ENCODE data around the gene CAPN13. TPM values are rescaled to one million over a fixed set of nuclear protein-coding genes. Genes with fewer than 3 reads are reported as not detected.

The CAPN13 gene
- total and polyA plus RNA-seq, 10 of the 15 experiments (the other 5 are each of a cell fraction or from before 2014, with no cell fraction given) = 0.03 to 0.10 (median 0.06) TPM; not detected in 7

DNA sequence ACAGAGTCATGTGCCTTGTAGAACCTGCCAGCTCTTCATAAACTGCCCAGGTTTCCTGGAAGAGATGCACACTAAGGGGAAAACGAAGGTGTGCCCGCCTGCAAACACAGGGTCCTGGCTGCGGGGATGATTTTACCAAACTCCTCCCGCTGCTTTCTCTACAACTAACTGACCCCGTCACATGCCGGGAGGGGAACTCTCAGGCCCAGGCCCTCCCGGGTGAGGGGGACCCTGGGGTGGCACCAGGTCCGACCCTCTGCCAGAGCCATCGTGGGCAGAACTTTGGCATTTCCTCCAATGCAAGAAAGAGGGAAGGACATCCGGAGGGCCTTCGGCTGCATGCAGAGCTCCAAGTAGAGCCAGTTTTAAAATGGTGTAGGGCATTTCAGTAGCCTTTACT is 28.6 kb downstream of the CAPN13 start (continued):
- TF ChIP-seq TCF7 (IDR thresholded peaks at IDR 0.05; ENCODE audit: borderline replicate concordance) = no peak
- no peak for TF ChIP-seq CEBPZ (IDR thresholded peaks at IDR 0.05; ENCODE audit: low read depth, low read length)
- no peak for TF ChIP-seq SKIL (IDR thresholded peaks at IDR 0.05; ENCODE audit: low read depth, poor library complexity, severe bottlenecking)
- TF ChIP-seq MXI1 (IDR thresholded peaks at IDR 0.05; ENCODE audit: low read depth, low read length) = no peak
- no peak for TF ChIP-seq TCF12 (IDR thresholded peaks at IDR 0.05; ENCODE audit: low read depth, low read length)
- TF ChIP-seq MEF2A (IDR thresholded peaks at IDR 0.05; ENCODE audit: insufficient read depth, low read depth, low read length) = no peak

Data from GM12878 (cell line).